HEK293 (cell line): ENCODE measurements around the gene KRT32.

Source experiments
- CTCF ChIA-PET: fragments of 350-600 bp; formaldehyde crosslinking; extraction: SDS; loops from one replicate; lab custom pipeline; 2021; ENCODE audit warnings: antibody characterized with exemption; lab: Yijun Ruan, JAX
- POLR2A ChIA-PET: fragments of 300-600 bp; formaldehyde crosslinking; extraction: SDS; loops from one replicate; lab custom pipeline; 2020; ENCODE audit warnings: antibody characterized with exemption, inconsistent platforms; lab: Yijun Ruan, JAX
- H3K27ac ChIP-seq: fragments of 200-500 bp; sonication (Bioruptor generic); 2 replicates; pipeline ENCODE4 v1.5.1; 2014; ENCODE audit warnings: low read depth, low read length, control low read depth, inconsistent platforms; ENCODE audit errors: extremely low read depth
- H3K36me3 ChIP-seq, 2 experiments: fragments of 200-500 bp in 1 of 2; sonication (Bioruptor generic) in 1 of 2; 1 replicate in 1 of 2; 2 replicates in 1 of 2; pipeline ENCODE4 v1.5.1; 2014 to 2017; ENCODE audit warnings: inconsistent platforms in 2 of 2, low read length in 2 of 2; ENCODE audit not compliant: control insufficient read depth in 2 of 2, insufficient read depth in 1 of 2
- H3K4me1 ChIP-seq: fragments of 200-500 bp; sonication (Bioruptor generic); 2 replicates; pipeline ENCODE4 v1.5.1; 2014; ENCODE audit warnings: mild to moderate bottlenecking, low read length, inconsistent platforms; ENCODE audit not compliant: control insufficient read depth, insufficient read depth
- H3K4me3 ChIP-seq: 2 replicates; pipeline ENCODE4 v1.5.1; 2011; ENCODE audit warnings: low read depth, mild to moderate bottlenecking, control low read depth, low read length, moderate library complexity
- H3K9me3 ChIP-seq: fragments of 200-500 bp; sonication (Bioruptor generic); 2 replicates; pipeline ENCODE4 v1.5.1; 2014; ENCODE audit warnings: low read depth, low read length, inconsistent platforms; ENCODE audit not compliant: control insufficient read depth, insufficient read depth
- GLI2 ChIP-seq: fragments of 450-650 bp; formaldehyde crosslinking; IDR thresholded peaks from 2 replicates; pipeline ENCODE4; 2017; ENCODE audit warnings: missing biosample characterization, missing genetic modification characterization, low read depth, borderline replicate concordance
- GLIS2 ChIP-seq: fragments of 450-650 bp; formaldehyde crosslinking; IDR thresholded peaks from 2 replicates; pipeline ENCODE4 v1.5.1; 2016; ENCODE audit warnings: missing biosample characterization, missing genetic modification characterization
- KLF8 ChIP-seq: fragments of 450-650 bp; formaldehyde crosslinking; IDR thresholded peaks from 2 replicates; pipeline ENCODE4 v1.5.1; 2016; ENCODE audit warnings: missing biosample characterization, missing genetic modification characterization
- OSR2 ChIP-seq: fragments of 450-650 bp; formaldehyde crosslinking; IDR thresholded peaks from 2 replicates; pipeline ENCODE4 v1.5.1; 2016; ENCODE audit warnings: missing biosample characterization, missing genetic modification characterization
- PRDM4 ChIP-seq: fragments of 450-650 bp; formaldehyde crosslinking; IDR thresholded peaks from 2 replicates; pipeline ENCODE4 v1.5.1; 2017; ENCODE audit warnings: missing biosample characterization, missing genetic modification characterization
- RBAK ChIP-seq: fragments of 450-650 bp; formaldehyde crosslinking; IDR thresholded peaks from 2 replicates; pipeline ENCODE4 v1.5.1; 2016; ENCODE audit warnings: missing biosample characterization, missing genetic modification characterization
- TCF7L2 ChIP-seq: IDR thresholded peaks from 2 replicates; pipeline ENCODE4 v1.6.1; 2011; ENCODE audit warnings: low read depth, mild to moderate bottlenecking, inconsistent platforms, low read length, moderate library complexity, borderline replicate concordance
- YY1 ChIP-seq: fragments of 450-650 bp; formaldehyde crosslinking; IDR thresholded peaks from 2 replicates; pipeline ENCODE4 v1.5.1; 2018; ENCODE audit warnings: missing biosample characterization, missing genetic modification characterization
- ZBTB17 ChIP-seq: fragments of 450-650 bp; formaldehyde crosslinking; IDR thresholded peaks from 2 replicates; pipeline ENCODE4 v1.5.1; 2016; ENCODE audit warnings: missing biosample characterization, missing genetic modification characterization
- ZNF132 ChIP-seq: fragments of 450-650 bp; formaldehyde crosslinking; IDR thresholded peaks from 2 replicates; pipeline ENCODE4 v1.5.1; 2017; ENCODE audit warnings: missing biosample characterization, missing genetic modification characterization, borderline replicate concordance
- ZNF133 ChIP-seq: fragments of 450-650 bp; formaldehyde crosslinking; IDR thresholded peaks from 2 replicates; pipeline ENCODE4 v1.5.1; 2016; ENCODE audit warnings: missing biosample characterization, missing genetic modification characterization
- ZNF148 ChIP-seq: fragments of 450-650 bp; formaldehyde crosslinking; IDR thresholded peaks from 2 replicates; pipeline ENCODE4 v1.5.0; 2017; ENCODE audit warnings: missing biosample characterization, missing genetic modification characterization, borderline replicate concordance
- ZNF398 ChIP-seq: fragments of 450-650 bp; formaldehyde crosslinking; IDR thresholded peaks from 2 replicates; pipeline ENCODE4 v1.5.1; 2017; ENCODE audit warnings: missing biosample characterization, missing genetic modification characterization
- ZNF426 ChIP-seq: fragments of 450-650 bp; formaldehyde crosslinking; IDR thresholded peaks from 2 replicates; pipeline ENCODE4 v1.5.1; 2017; ENCODE audit warnings: missing biosample characterization, missing genetic modification characterization, mild to moderate bottlenecking, inconsistent platforms, moderate library complexity
- ZNF529 ChIP-seq: fragments of 450-650 bp; formaldehyde crosslinking; IDR thresholded peaks from 2 replicates; pipeline ENCODE4 v1.5.1; 2017; ENCODE audit warnings: missing genetic modification characterization, missing biosample characterization; ENCODE audit not compliant: insufficient replicate concordance
- ZNF530 ChIP-seq: fragments of 450-650 bp; formaldehyde crosslinking; IDR thresholded peaks from 2 replicates; pipeline ENCODE4 v1.5.1; 2016; ENCODE audit warnings: low read depth, missing biosample characterization, missing genetic modification characterization
- ZNF610 ChIP-seq: fragments of 450-650 bp; formaldehyde crosslinking; IDR thresholded peaks from 2 replicates; pipeline ENCODE4 v1.5.1; 2016; ENCODE audit warnings: missing biosample characterization, missing genetic modification characterization, borderline replicate concordance
- ZNF658 ChIP-seq: fragments of 450-650 bp; formaldehyde crosslinking; IDR thresholded peaks from 2 replicates; pipeline ENCODE4; 2016; ENCODE audit warnings: missing biosample characterization, missing genetic modification characterization
- ZNF76 ChIP-seq: fragments of 450-650 bp; formaldehyde crosslinking; IDR thresholded peaks from 2 replicates; pipeline ENCODE4; 2016; ENCODE audit warnings: low read depth, missing biosample characterization, missing genetic modification characterization, borderline replicate concordance
- ZNF792 ChIP-seq: fragments of 450-650 bp; formaldehyde crosslinking; IDR thresholded peaks from 2 replicates; pipeline ENCODE4 v1.5.1; 2016; ENCODE audit warnings: missing biosample characterization, missing genetic modification characterization
- ZSCAN18 ChIP-seq: fragments of 450-650 bp; formaldehyde crosslinking; IDR thresholded peaks from 2 replicates; pipeline ENCODE4 v1.5.1; 2016; ENCODE audit warnings: missing biosample characterization, missing genetic modification characterization

Gene KRT32

GRCh38 chr17:41476866-41477815 lies 10.0 kb upstream of the KRT32 start:
- TF ChIP-seq PRDM4 (tag by site-specific recombination): no peak
- no peak for TF ChIP-seq ZNF76 (tag by site-specific recombination)
- TF ChIP-seq ZSCAN18 (tag by site-specific recombination): no peak
- no peak for TF ChIP-seq ZNF148 (tag by site-specific recombination)
- TF ChIP-seq YY1 (tag by site-specific recombination): no peak
- no peak for TF ChIP-seq ZNF529 (tag by site-specific recombination)
- TF ChIP-seq ZBTB17 (tag by site-specific recombination): no peak
- no peak for TF ChIP-seq KLF8 (tag by site-specific recombination)
- no peak for TF ChIP-seq OSR2 (tag by site-specific recombination)
- TF ChIP-seq ZNF426 (tag by site-specific recombination): no peak
- TF ChIP-seq TCF7L2: no peak
- TF ChIP-seq ZNF530 (tag by site-specific recombination): no peak
- TF ChIP-seq ZNF792 (tag by site-specific recombination): no peak
- TF ChIP-seq, all 188 proteins: peak for 0
- Histone ChIP-seq H3K4me1 (no peaks in the 10 kb centered on the region), H3K27ac (no peak overlapping the region), H3K9me3 (no peaks in the 10 kb centered on the region), H3K36me3 (no peaks in the 10 kb centered on the region), H3K4me3 (no peak overlapping the region)
- ChIA-PET POLR2A (no interaction called here), CTCF (interaction anchor here (0.5 kb wide), 1 partner anchor 19 kb away, joined by 5 read pairs; no protein-coding TSS in a partner anchor)

GRCh38 chr17:41475421-41475820 lies 8.2 kb upstream of the KRT32 start:
- no peak overlapping the region for H3K27ac ChIP-seq
- H3K9me3 ChIP-seq: no peaks in the 10 kb centered on the region
- ChIA-PET CTCF (interaction anchor here (1.1 to 1.3 kb wide), 2 partner anchors 74 to 188 kb away, joined by 3 to 5 read pairs; no protein-coding TSS in a partner anchor), POLR2A (no interaction called here)
- no peaks in the 10 kb centered on the region for H3K36me3 ChIP-seq
- H3K4me1 ChIP-seq: no peaks in the 10 kb centered on the region
- TF ChIP-seq GLIS2 (tag by site-specific recombination) (no peak), ZNF133 (tag by site-specific recombination) (no peak), ZNF398 (tag by site-specific recombination) (no peak), GLI2 (tag by site-specific recombination) (no peak), RBAK (no peak), ZNF658 (tag by site-specific recombination) (no peak), ZNF610 (tag by site-specific recombination) (no peak), ZNF132 (tag by site-specific recombination) (no peak)
- no peak overlapping the region for H3K4me3 ChIP-seq
